Activated CD8-positive, alpha-beta memory T cell treated with anti-CD3 and anti-CD28 coated beads, Interleukin-2, amount 50 U/mL, for 24 hours (primary cell): Measurements from ENCODE around the gene PIPOX.
"Not testable (repeated sequence)": the region's sequence is repeated elsewhere in the genome, so short reads cannot be mapped to it uniquely, and the experiment has no call there.

ENCODE experiments used
- DNase-seq: peaks from one replicate; pipeline ENCODE4 v3.0.0-alpha.2; 2020; ENCODE audit errors: extremely low read depth

Gene PIPOX

DNA sequence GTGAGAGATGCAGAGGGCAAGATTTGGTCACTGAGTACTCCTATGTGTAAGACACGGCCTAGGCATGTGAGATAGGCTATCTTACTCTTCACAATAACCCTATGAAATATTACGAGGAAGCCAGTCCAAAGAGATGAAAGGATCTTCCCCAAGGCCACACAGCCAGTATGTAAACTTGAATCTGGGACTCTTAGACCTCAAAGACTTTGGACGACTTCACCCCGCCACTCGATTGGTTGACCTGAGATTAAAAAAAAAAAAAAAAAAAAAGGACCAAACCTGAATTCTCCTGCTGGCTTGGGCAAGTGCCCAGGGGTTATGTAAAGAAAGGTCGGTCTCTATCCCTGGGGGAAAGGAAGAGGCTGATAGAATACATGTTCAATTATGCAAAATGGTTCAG, 33.1 kb downstream of the PIPOX start:
- no peak for DNase-seq

- DNase-seq = no peak
Measured at GRCh38 chr17:29076722-29077121, 33.8 kb downstream of the PIPOX start.

DNA sequence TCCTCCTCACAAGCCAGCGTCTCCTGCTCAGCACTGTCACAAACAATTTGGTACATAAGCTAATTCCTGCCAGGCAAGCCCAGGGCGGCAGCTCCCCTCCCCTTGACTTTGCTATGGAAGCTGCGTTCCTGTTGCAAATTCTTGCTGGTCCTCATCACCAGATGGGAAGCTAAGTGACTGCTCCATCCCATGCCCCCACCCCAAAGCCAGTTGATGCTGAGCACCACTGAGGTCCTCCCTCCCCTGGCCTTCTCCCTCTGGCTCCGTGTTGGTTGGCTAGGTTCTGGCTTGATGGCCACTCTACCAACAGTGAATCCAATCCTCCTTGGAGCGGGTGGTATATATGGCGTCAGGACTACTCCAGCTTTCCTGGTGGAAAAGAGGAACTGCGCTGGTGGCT, 34.4 kb downstream of the PIPOX start:
- DNase-seq = no peak

GRCh38 chr17:29078183-29079045, 35.5 kb downstream of the PIPOX start:
- DNase-seq = no peak

- DNase-seq = no peak
Measured at GRCh38 chr17:29079433-29079832, 36.5 kb downstream of the PIPOX start.

- DNase-seq = no peak
Measured at GRCh38 chr17:29079887-29080286, 36.9 kb downstream of the PIPOX start.

DNA sequence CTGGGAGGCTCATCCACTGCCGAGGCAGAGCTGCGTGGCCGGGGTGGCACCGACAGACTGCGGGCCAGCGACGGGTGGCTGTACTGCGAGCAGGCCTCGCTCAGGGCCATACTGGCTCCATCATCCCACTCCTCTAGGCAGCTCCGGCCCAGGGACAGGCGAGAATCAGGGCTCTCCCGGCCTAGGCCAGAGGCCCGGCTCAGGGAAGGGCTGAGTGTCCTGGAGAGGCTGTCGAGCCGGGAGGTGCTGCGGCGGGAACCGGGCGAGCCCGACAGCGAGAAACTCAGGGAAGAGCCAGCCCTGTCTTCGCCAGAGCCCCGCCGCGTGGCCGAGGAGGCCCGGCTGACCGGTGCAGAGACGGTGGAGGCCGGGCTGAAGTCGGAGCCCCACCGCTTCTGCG, 37.4 kb downstream of the PIPOX start:
- DNase-seq = no peak

DNA sequence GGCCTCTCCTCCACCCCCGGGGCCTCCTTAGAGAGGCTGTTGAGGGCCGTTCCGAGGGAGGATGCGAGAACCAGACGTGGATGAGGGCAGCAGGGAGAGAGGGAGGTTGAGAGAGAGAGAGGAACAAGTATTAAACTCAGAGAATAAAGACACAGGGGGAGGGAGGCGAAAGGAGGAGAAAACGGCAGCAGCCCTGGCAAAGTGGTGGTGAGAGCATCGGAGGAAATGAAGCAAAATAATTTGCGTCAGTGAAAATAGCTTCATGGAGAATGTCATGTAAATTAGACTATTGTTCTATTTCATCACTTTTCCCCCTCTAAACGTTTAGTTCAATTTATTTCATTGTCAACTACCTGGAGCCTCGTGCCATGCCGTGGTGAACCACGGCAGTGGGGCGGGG, 38.0 kb downstream of the PIPOX start:
- DNase-seq = no peak

- no peak for DNase-seq
Measured at GRCh38 chr17:29084541-29085146, 41.7 kb downstream of the PIPOX start.

GRCh38 chr17:29085223-29085622, 42.3 kb downstream of the PIPOX start:
- no peak for DNase-seq

- no peak for DNase-seq
Measured at GRCh38 chr17:29086628-29087332, 43.8 kb downstream of the PIPOX start.

- DNase-seq = not testable (repeated sequence)
Measured at GRCh38 chr17:29088782-29089181, 45.8 kb downstream of the PIPOX start.

DNA sequence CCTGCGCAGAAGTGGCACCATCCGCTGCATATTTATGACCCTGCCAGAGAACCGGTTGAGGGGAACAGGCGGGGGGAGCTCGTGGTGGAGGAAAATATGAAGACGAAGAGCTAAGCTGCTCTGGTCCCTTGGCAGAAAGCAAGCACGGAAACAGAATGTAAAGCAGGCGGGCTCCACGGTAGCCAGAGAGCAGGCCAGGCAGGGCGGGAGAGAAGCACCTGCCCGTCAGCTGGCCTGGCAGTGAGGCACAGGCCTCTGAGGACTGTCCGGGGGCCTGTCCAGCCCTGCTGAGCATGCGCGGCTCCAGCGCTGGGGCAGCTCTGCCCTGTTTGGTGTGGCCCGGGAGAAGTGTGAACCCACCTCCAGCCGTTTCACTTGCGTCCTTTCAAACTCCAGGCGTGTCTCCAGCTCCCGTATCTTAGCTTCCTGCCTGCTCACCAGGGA, 46.7 kb downstream of the PIPOX start:
- no peak for DNase-seq

GRCh38 chr17:29090108-29090507, 47.2 kb downstream of the PIPOX start:
- no peak for DNase-seq

- no peak for DNase-seq
Measured at GRCh38 chr17:29090750-29091605, 48.0 kb downstream of the PIPOX start.

DNA sequence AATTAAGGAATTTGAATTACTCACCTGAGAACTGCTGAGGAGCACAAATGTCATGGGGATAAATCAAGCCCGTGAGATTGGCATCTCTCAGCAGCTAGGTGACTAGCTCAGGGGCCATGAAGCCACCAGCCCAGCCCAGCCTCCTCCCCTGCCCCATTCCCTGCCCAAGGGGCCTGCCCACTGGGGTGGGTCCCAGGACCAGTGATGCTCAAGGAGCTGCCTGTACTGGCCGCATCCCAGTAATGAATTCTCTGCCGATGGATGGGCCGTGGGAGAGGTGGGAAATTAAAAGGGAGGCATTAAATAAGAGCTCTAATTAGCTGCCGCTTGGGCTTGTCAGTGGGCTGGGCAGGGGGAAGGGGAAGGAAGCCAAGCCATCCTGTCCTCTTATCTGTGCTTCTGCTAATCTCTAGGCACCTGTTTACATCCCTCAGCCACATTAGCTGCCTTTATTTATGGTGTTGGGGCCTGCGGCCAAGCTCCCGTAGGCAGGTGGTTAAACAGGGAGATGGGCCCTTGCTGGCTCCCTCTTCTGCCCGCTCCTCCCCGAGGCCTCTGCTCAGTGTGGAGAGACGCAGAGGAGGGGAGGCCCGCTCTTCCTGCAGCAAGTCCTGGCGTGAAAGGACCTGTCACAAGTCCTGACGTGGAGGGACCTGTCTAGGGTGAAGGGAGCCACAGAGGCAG, 48.8 kb downstream of the PIPOX start:
- DNase-seq = no peak

DNA sequence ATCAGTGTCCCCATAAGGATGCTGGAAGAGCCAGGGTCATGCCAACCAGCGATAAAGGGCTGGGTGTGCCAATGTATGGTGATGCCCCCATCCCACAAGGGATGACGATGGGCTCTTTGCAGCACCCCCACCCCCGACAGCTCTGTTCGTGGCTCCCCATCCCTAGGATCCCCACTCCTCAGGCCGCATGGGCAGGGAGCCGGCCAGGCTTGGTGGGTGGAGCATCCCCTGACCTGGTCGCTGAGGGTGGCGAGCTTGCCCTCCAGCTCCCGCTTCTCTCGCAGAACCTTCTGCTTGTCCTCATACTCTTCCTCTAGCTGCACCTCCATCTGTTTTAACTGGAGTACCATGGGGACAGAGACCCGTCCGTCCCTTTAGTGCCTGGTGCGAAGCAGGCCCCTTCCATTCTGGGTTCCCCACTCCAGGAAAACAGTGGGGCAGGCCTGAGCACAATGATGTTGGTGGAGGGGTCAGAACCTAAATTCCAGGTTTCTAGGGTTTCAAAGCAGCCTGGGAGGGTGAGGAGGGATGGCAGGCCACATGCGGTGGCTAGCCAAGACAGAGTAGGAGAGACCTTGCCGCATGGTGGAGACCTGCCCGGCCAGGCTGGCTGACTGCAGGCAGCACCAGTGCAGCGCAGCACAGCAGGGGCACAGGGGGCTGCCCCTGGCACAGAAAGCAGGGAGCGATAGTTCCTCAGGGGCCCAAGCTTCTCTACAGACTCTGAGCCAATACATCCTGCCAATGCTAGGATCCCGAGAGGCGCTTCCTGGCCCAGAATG, 50.3 kb downstream of the PIPOX start:
- no peak for DNase-seq

- DNase-seq = no peak
Measured at GRCh38 chr17:29094101-29094708, 51.3 kb downstream of the PIPOX start.

DNA sequence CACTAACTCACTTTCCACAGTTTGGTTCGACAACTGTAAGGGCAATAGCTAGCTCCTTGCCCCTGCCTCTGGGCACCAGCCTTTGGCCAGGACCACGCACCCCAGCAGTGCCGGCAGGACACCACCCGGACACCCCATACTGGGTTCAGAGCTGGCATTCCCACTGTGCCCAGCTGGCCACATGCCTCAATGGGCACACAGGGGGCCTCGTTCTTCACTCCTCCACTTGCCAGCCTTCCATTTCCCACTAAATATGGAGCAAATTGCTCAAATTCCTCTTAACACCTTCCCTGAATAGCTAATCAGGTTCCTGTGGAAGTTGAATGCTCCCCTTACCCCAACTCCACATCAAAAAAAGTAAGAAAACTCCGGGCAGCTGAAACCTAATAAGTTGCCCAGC, 52.5 kb downstream of the PIPOX start:
- DNase-seq = no peak

GRCh38 chr17:29096094-29096493, 53.2 kb downstream of the PIPOX start:
- DNase-seq = no peak
